ENCODE results near the gene ANO10.

DNA sequence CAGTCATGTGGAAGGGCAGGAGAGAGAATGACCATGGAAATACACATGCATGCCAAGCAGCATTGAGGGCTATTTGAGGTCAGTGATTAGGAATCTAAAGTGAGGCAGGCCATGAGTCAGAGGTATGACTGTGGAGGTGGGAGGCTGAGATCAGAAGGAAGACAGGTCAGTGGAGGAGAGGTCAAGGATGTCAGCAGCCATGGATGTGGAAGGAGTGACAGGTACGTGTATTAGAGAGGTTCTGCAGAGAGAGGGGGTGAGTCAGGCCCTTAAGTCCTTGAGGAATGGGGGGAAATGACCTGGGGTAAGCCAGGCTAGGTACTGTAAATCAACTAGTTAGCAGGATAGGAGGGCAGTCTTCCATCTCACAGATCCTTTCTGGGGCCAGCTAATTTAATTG is 166.6 kb downstream of the ANO10 start:
- TF ChIP-seq, protein P1, sequence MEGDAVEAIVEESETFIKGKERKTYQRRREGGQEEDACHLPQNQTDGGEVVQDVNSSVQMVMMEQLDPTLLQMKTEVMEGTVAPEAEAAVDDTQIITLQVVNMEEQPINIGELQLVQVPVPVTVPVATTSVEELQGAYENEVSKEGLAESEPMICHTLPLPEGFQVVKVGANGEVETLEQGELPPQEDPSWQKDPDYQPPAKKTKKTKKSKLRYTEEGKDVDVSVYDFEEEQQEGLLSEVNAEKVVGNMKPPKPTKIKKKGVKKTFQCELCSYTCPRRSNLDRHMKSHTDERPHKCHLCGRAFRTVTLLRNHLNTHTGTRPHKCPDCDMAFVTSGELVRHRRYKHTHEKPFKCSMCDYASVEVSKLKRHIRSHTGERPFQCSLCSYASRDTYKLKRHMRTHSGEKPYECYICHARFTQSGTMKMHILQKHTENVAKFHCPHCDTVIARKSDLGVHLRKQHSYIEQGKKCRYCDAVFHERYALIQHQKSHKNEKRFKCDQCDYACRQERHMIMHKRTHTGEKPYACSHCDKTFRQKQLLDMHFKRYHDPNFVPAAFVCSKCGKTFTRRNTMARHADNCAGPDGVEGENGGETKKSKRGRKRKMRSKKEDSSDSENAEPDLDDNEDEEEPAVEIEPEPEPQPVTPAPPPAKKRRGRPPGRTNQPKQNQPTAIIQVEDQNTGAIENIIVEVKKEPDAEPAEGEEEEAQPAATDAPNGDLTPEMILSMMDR (conservative IDR thresholded peaks at IDR 0.05 in 1 of 2, IDR thresholded peaks at IDR 0.05 in 1 of 2; ENCODE audit: extremely low read depth in 1 of 2, insufficient read depth in 1 of 2, low read depth in 1 of 2, low read length in 2 of 2): no peak
- TF ChIP-seq EZH2 (IDR thresholded peaks at IDR 0.05; ENCODE audit: borderline replicate concordance, low read length): no peak
